Measurements from ENCODE around the gene CBX3.

- TF ChIP-seq, protein P1, sequence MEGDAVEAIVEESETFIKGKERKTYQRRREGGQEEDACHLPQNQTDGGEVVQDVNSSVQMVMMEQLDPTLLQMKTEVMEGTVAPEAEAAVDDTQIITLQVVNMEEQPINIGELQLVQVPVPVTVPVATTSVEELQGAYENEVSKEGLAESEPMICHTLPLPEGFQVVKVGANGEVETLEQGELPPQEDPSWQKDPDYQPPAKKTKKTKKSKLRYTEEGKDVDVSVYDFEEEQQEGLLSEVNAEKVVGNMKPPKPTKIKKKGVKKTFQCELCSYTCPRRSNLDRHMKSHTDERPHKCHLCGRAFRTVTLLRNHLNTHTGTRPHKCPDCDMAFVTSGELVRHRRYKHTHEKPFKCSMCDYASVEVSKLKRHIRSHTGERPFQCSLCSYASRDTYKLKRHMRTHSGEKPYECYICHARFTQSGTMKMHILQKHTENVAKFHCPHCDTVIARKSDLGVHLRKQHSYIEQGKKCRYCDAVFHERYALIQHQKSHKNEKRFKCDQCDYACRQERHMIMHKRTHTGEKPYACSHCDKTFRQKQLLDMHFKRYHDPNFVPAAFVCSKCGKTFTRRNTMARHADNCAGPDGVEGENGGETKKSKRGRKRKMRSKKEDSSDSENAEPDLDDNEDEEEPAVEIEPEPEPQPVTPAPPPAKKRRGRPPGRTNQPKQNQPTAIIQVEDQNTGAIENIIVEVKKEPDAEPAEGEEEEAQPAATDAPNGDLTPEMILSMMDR (IDR thresholded peaks at IDR 0.05): no peak
- TF ChIP-seq POLR2A (IDR thresholded peaks at IDR 0.05): no peak
These were observed 35.4 kb upstream of the CBX3 start for GRCh38 chr7:26165950-26166683.

All from Peyer's patch (tissue), 4 donors.